Measurements from ENCODE around the gene DKKL1. TPM values are rescaled to one million over a fixed set of nuclear protein-coding genes. Genes with fewer than 3 reads are reported as not detected.

The DKKL1 gene
- total and polyA plus RNA-seq, 2 experiments from 2014 or later = 0.76 to 2.9 TPM

DNA sequence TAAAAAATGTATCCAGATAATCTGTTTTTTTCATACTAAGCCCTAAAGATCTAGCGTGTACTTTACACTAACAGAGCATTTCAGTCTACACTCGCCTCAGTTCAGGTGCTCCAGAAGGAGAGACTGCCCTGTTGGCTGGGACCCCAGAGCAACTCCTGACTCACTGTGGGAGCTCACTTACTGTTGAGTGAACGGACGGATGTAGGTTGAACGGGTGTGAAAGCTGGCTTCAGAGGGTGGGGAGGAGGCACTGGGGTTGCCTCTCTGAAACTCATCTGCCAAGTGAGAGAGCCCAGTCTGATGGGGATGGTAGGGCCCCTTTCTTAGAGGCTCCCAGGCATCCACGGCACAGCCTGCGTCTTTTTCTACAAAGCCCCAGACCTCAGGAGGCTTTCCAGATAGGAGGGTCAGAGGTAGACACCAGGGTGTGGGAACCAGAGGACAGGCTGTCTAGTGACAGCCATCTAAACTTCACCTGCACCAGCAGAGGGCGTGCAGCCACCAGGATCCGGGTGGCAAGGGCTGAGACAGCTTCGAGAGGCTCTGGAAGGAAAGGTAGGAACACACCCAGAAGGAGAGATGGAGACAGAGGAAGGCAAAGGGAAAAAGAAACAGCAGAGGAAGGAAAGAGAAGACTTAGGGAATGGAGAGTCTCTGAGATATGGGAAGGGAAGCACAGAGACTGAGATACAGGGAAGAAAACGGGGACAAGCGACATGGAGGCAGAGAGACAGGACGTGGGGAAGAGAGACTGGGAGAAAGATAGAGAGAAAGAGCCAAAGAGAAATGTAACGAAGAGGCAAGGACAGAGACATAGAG, 28.1 kb downstream of the DKKL1 start:
- Histone ChIP-seq H3K36me3 (ENCODE audit: insufficient read depth) (no peaks in the 10 kb centered on the region), H3K9me2 (ENCODE audit: insufficient read depth) (no peaks in the 10 kb centered on the region), H3K27ac (ENCODE audit: low read depth) (no peak overlapping the region), H3F3A (replicated peaks; ENCODE audit: low read depth) (0 out of 2 replicates have a peak, but pooled peaks cover 3% of the 10 kb centered on the region), H3K79me2 (replicated peaks; ENCODE audit: insufficient read depth) (no peaks in the 10 kb centered on the region), H2AFZ (peak overlapping the region; percentile 79; the same call in 1 of the 2 replicates), H3K4me1 (ENCODE audit: insufficient read depth) (no peaks in the 10 kb centered on the region), H3K27me3 (ENCODE audit: insufficient read depth) (no peaks in the 10 kb centered on the region), H3K4me2 (no peak overlapping the region), H3K4me3 (no peak overlapping the region), H4K20me1 (replicated peaks; ENCODE audit: insufficient read depth) (no peaks in the 10 kb centered on the region)
- H3K4me3 Mint-ChIP-seq = no peak overlapping the region; the same call in 2 of the 3 replicates
- no peaks in the 10 kb centered on the region; the same call in 2 of the 3 replicates for H3K36me3 Mint-ChIP-seq (ENCODE audit: low read depth)
- peaks cover 25% of the 10 kb centered on the region for H3K27me3 Mint-ChIP-seq (ENCODE audit: insufficient read depth, low read depth, poor library complexity)
- TF ChIP-seq, protein P1, sequence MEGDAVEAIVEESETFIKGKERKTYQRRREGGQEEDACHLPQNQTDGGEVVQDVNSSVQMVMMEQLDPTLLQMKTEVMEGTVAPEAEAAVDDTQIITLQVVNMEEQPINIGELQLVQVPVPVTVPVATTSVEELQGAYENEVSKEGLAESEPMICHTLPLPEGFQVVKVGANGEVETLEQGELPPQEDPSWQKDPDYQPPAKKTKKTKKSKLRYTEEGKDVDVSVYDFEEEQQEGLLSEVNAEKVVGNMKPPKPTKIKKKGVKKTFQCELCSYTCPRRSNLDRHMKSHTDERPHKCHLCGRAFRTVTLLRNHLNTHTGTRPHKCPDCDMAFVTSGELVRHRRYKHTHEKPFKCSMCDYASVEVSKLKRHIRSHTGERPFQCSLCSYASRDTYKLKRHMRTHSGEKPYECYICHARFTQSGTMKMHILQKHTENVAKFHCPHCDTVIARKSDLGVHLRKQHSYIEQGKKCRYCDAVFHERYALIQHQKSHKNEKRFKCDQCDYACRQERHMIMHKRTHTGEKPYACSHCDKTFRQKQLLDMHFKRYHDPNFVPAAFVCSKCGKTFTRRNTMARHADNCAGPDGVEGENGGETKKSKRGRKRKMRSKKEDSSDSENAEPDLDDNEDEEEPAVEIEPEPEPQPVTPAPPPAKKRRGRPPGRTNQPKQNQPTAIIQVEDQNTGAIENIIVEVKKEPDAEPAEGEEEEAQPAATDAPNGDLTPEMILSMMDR (conservative IDR thresholded peaks at IDR 0.05; ENCODE audit: low read depth in 2 of 2) = peak; percentile 98 to 100
- TF ChIP-seq CREB1 (CRISPR knock-in tag; IDR thresholded peaks at IDR 0.05; ENCODE audit: low read depth) = no peak
- H3K27ac Mint-ChIP-seq = no peak overlapping the region
- 0 out of 3 replicates have a peak, but pooled peaks cover 2% of the 10 kb centered on the region for H3K9me3 Mint-ChIP-seq
- peak; percentile 91 for DNase-seq (ENCODE audit: low spot score)
- peaks cover 12% of the 10 kb centered on the region for H3K4me1 Mint-ChIP-seq
- ATAC-seq = peak; percentile 95

DNA sequence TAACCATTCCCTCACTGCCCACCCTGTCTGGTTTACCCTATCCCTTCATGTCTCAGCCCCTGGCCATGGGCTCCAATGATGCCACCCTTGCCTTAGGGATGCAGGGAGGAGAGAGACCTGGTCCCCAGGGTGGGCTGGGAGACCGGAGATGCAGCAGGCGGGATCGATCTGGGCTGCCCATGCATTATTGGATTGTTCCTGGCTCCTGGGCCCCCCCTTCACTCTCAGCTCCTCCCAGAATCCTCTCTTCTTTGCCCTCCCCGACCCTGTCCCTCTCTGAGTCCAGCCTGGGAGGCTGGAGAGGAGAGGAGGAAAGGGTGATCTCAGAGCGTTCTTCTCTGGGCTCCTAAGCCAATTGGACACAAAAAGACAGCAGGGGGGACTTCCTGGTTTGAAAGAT, 30.2 kb downstream of the DKKL1 start:
- DNase-seq (ENCODE audit: low spot score) = no peak
- no peaks in the 10 kb centered on the region for H3K79me2 ChIP-seq (replicated peaks; ENCODE audit: insufficient read depth)
- peaks cover 27% of the 10 kb centered on the region for H3K27me3 Mint-ChIP-seq (ENCODE audit: insufficient read depth, low read depth, poor library complexity)
- H3K27ac ChIP-seq (ENCODE audit: low read depth) = no peak overlapping the region
- 0 out of 2 replicates have a peak overlapping the region, but pooled peaks have one; percentile 52 for H2AFZ ChIP-seq
- H3K27me3 ChIP-seq (ENCODE audit: insufficient read depth) = no peaks in the 10 kb centered on the region
- H3K4me3 Mint-ChIP-seq = no peak overlapping the region
- no peak overlapping the region for H3K27ac Mint-ChIP-seq
- H3K36me3 ChIP-seq (ENCODE audit: insufficient read depth) = no peaks in the 10 kb centered on the region
- no peaks in the 10 kb centered on the region; the same call in 1 of the 2 replicates for H3K4me1 ChIP-seq (ENCODE audit: insufficient read depth)
- no peak overlapping the region for H3K4me3 ChIP-seq
- ATAC-seq = no peak
- peaks cover 17% of the 10 kb centered on the region for H3K4me1 Mint-ChIP-seq
- no peak overlapping the region for H3K4me2 ChIP-seq
- H3K36me3 Mint-ChIP-seq (ENCODE audit: low read depth) = no peaks in the 10 kb centered on the region; the same call in 2 of the 3 replicates
- no peaks in the 10 kb centered on the region for H3K9me2 ChIP-seq (ENCODE audit: insufficient read depth)
- no peaks in the 10 kb centered on the region for H3K9me3 Mint-ChIP-seq
- no peaks in the 10 kb centered on the region for H3F3A ChIP-seq (replicated peaks; ENCODE audit: low read depth)
- no peaks in the 10 kb centered on the region for H4K20me1 ChIP-seq (replicated peaks; ENCODE audit: insufficient read depth)
- TF ChIP-seq EZH2 (IDR thresholded peaks at IDR 0.05; ENCODE audit: low read depth, unreplicated experiment) = no peak
- TF ChIP-seq NANOG (IDR thresholded peaks at IDR 0.05; ENCODE audit: borderline replicate concordance) = no peak
- TF ChIP-seq POLR2AphosphoS5 (IDR thresholded peaks at IDR 0.05; ENCODE audit: low read depth) = no peak
- no peak for TF ChIP-seq ZNF114 (CRISPR knock-in tag; IDR thresholded peaks at IDR 0.05)
- TF ChIP-seq, protein P2, sequence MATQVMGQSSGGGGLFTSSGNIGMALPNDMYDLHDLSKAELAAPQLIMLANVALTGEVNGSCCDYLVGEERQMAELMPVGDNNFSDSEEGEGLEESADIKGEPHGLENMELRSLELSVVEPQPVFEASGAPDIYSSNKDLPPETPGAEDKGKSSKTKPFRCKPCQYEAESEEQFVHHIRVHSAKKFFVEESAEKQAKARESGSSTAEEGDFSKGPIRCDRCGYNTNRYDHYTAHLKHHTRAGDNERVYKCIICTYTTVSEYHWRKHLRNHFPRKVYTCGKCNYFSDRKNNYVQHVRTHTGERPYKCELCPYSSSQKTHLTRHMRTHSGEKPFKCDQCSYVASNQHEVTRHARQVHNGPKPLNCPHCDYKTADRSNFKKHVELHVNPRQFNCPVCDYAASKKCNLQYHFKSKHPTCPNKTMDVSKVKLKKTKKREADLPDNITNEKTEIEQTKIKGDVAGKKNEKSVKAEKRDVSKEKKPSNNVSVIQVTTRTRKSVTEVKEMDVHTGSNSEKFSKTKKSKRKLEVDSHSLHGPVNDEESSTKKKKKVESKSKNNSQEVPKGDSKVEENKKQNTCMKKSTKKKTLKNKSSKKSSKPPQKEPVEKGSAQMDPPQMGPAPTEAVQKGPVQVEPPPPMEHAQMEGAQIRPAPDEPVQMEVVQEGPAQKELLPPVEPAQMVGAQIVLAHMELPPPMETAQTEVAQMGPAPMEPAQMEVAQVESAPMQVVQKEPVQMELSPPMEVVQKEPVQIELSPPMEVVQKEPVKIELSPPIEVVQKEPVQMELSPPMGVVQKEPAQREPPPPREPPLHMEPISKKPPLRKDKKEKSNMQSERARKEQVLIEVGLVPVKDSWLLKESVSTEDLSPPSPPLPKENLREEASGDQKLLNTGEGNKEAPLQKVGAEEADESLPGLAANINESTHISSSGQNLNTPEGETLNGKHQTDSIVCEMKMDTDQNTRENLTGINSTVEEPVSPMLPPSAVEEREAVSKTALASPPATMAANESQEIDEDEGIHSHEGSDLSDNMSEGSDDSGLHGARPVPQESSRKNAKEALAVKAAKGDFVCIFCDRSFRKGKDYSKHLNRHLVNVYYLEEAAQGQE (IDR thresholded peaks at IDR 0.05; ENCODE audit: unreplicated experiment) = no peak
- TF ChIP-seq, protein P1 (conservative IDR thresholded peaks at IDR 0.05; ENCODE audit: low read depth in 2 of 2) = no peak
- TF ChIP-seq, protein P3, sequence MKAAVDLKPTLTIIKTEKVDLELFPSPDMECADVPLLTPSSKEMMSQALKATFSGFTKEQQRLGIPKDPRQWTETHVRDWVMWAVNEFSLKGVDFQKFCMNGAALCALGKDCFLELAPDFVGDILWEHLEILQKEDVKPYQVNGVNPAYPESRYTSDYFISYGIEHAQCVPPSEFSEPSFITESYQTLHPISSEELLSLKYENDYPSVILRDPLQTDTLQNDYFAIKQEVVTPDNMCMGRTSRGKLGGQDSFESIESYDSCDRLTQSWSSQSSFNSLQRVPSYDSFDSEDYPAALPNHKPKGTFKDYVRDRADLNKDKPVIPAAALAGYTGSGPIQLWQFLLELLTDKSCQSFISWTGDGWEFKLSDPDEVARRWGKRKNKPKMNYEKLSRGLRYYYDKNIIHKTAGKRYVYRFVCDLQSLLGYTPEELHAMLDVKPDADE (IDR thresholded peaks at IDR 0.05) = no peak
- no peak for TF ChIP-seq EZH2phosphoT487 (IDR thresholded peaks at IDR 0.05; ENCODE audit: unreplicated experiment)
- no peak for TF ChIP-seq ZNF331 (CRISPR knock-in tag; IDR thresholded peaks at IDR 0.05; ENCODE audit: low read depth)
- no peak for TF ChIP-seq STAT1 (IDR thresholded peaks at IDR 0.05; ENCODE audit: unreplicated experiment)

Measured in GM23338 (cell line).